ENCODE data around the gene HERPUD1. TPM values are rescaled to one million over a fixed set of nuclear protein-coding genes. Genes with fewer than 3 reads are reported as not detected.

Gene HERPUD1
- total RNA-seq, 1 donor from 2014 or later = 60.8 TPM

- H3K27ac Mint-ChIP-seq (ENCODE audit: unreplicated experiment) = no peak overlapping the region
Measured at GRCh38 chr16:56977216-56977615, 45.3 kb downstream of the HERPUD1 start.

GRCh38 chr16:56977823-56978430 lies 46.0 kb downstream of the HERPUD1 start:
- Mint-ChIP-seq H3K36me3 (ENCODE audit: low read depth, unreplicated experiment) (peaks cover 4% of the 10 kb centered on the region), H3K9me3 (ENCODE audit: unreplicated experiment) (no peaks in the 10 kb centered on the region), H3K27me3 (ENCODE audit: unreplicated experiment) (peaks cover 4% of the 10 kb centered on the region), H3K27ac (ENCODE audit: unreplicated experiment) (no peak overlapping the region), H3K4me1 (ENCODE audit: unreplicated experiment) (no peaks in the 10 kb centered on the region), H3K4me3 (ENCODE audit: unreplicated experiment) (no peak overlapping the region)
- no peak for DNase-seq (ENCODE audit: low spot score)
- TF ChIP-seq CTCF (IDR thresholded peaks at IDR 0.05; ENCODE audit: unreplicated experiment) = no peak

More at GRCh38 chr16:56977216-56977615, 45.3 kb downstream of the HERPUD1 start:
- TF ChIP-seq CTCF (IDR thresholded peaks at IDR 0.05; ENCODE audit: unreplicated experiment) = no peak
- H3K9me3 Mint-ChIP-seq (ENCODE audit: unreplicated experiment) = no peaks in the 10 kb centered on the region
- H3K27me3 Mint-ChIP-seq (ENCODE audit: unreplicated experiment) = peaks cover 4% of the 10 kb centered on the region
- no peak overlapping the region for H3K4me3 Mint-ChIP-seq (ENCODE audit: unreplicated experiment)
- no peaks in the 10 kb centered on the region for H3K4me1 Mint-ChIP-seq (ENCODE audit: unreplicated experiment)
- peaks cover 4% of the 10 kb centered on the region for H3K36me3 Mint-ChIP-seq (ENCODE audit: low read depth, unreplicated experiment)
- DNase-seq (ENCODE audit: low spot score) = no peak

- Mint-ChIP-seq H3K27ac (ENCODE audit: unreplicated experiment) (no peak overlapping the region), H3K36me3 (ENCODE audit: low read depth, unreplicated experiment) (no peaks in the 10 kb centered on the region), H3K4me1 (ENCODE audit: unreplicated experiment) (no peaks in the 10 kb centered on the region), H3K9me3 (ENCODE audit: unreplicated experiment) (no peaks in the 10 kb centered on the region), H3K27me3 (ENCODE audit: unreplicated experiment) (peaks cover 4% of the 10 kb centered on the region), H3K4me3 (ENCODE audit: unreplicated experiment) (no peak overlapping the region)
- no peak for DNase-seq (ENCODE audit: low spot score)
- TF ChIP-seq CTCF (IDR thresholded peaks at IDR 0.05; ENCODE audit: unreplicated experiment) = no peak
Measured at GRCh38 chr16:56980201-56980535, 48.2 kb downstream of the HERPUD1 start.

- Mint-ChIP-seq H3K36me3 (ENCODE audit: low read depth, unreplicated experiment) (no peaks in the 10 kb centered on the region), H3K27me3 (ENCODE audit: unreplicated experiment) (peaks cover 3% of the 10 kb centered on the region), H3K4me1 (ENCODE audit: unreplicated experiment) (no peaks in the 10 kb centered on the region), H3K4me3 (ENCODE audit: unreplicated experiment) (no peak overlapping the region), H3K9me3 (ENCODE audit: unreplicated experiment) (no peaks in the 10 kb centered on the region), H3K27ac (ENCODE audit: unreplicated experiment) (no peak overlapping the region)
- TF ChIP-seq CTCF (IDR thresholded peaks at IDR 0.05; ENCODE audit: unreplicated experiment) = no peak
- DNase-seq (ENCODE audit: low spot score) = no peak
Measured at GRCh38 chr16:56980792-56981724, 49.1 kb downstream of the HERPUD1 start.
